Measurements from ENCODE around the gene TMEM203. TPM values are rescaled to one million over a fixed set of nuclear protein-coding genes. Genes with fewer than 3 reads are reported as not detected.

The TMEM203 gene
- total and polyA plus RNA-seq, 4 donors = 19.9 to 27.5 (median 21.5) TPM

- DNase-seq (ENCODE audit: low spot score) = no peak
- no peak overlapping the region for H3K27ac ChIP-seq (ENCODE audit: low read depth in 1 of 2, low read length in 2 of 2)
- peaks cover 0 to 5% (median under 1%) of the 10 kb centered on the region in 4 donors for H3K36me3 ChIP-seq (ENCODE audit: control insufficient read depth in 4 of 4, insufficient read depth in 3 of 4, low read depth in 1 of 4, low read length in 3 of 4)
- WGBS = 96% methylated on average over 22 of the region's 22 CpGs
- H3K27me3 ChIP-seq (ENCODE audit: control insufficient read depth in 4 of 4, insufficient read depth in 4 of 4, low read length in 3 of 4) = no peaks in the 10 kb centered on the region
- H3K4me3 ChIP-seq (ENCODE audit: low read depth in 1 of 3, low read length in 3 of 3) = no peak overlapping the region
- H3K9me3 ChIP-seq (ENCODE audit: control insufficient read depth in 4 of 4, low read length in 3 of 4) = no peaks in the 10 kb centered on the region
- peaks cover 0 to 12% (median 4%) of the 10 kb centered on the region in 4 donors for H3K4me1 ChIP-seq (ENCODE audit: control insufficient read depth in 4 of 4, insufficient read depth in 4 of 4, low read length in 3 of 4)
- no peak overlapping the region for H3K9ac ChIP-seq (ENCODE audit: low read depth in 1 of 2, low read length in 2 of 2)
- TF ChIP-seq HNF4G (IDR thresholded peaks at IDR 0.05) = no peak
- TF ChIP-seq GABPA (IDR thresholded peaks at IDR 0.05 in 1 of 2, conservative IDR thresholded peaks at IDR 0.05 in 1 of 2) = no peak
- TF ChIP-seq ZBTB33 (IDR thresholded peaks at IDR 0.05) = no peak
- no peak for TF ChIP-seq REST (IDR thresholded peaks at IDR 0.05)
- no peak for TF ChIP-seq JUND (IDR thresholded peaks at IDR 0.05)
- TF ChIP-seq SP1 (IDR thresholded peaks at IDR 0.05) = no peak
- TF ChIP-seq FOXA1 (IDR thresholded peaks at IDR 0.05) = no peak
- TF ChIP-seq NR2F2 (IDR thresholded peaks at IDR 0.05) = no peak
- TF ChIP-seq YY1 (IDR thresholded peaks at IDR 0.05) = no peak
- no peak for TF ChIP-seq FOXA2 (IDR thresholded peaks at IDR 0.05)
- TF ChIP-seq HNF4A (conservative IDR thresholded peaks at IDR 0.05) = no peak
- TF ChIP-seq RXRA (IDR thresholded peaks at IDR 0.05) = no peak
- no peak for TF ChIP-seq ATF3 (IDR thresholded peaks at IDR 0.05)
- no peak for TF ChIP-seq EGR1 (IDR thresholded peaks at IDR 0.05; ENCODE audit: low read depth in 2 of 2)
- TF ChIP-seq CTCF (IDR thresholded peaks at IDR 0.05; ENCODE audit: low read depth, low read length, missing input control) = no peak
- no peak for TF ChIP-seq RAD21 (IDR thresholded peaks at IDR 0.05)
- no peak for TF ChIP-seq MAX (IDR thresholded peaks at IDR 0.05)
- no peak for TF ChIP-seq TAF1 (conservative IDR thresholded peaks at IDR 0.05)
Measured at GRCh38 chr9:137215196-137215986, 9.9 kb upstream of the TMEM203 start.
